ENCODE results near the gene ZNF444. TPM values are rescaled to one million over a fixed set of nuclear protein-coding genes. Genes with fewer than 3 reads are reported as not detected.

Gene ZNF444
- total RNA-seq, 3 donors from 2014 or later, result 28.2 to 48.3 (median 29.6) TPM

GRCh38 chr19:56114778-56115110 is 26.3 kb upstream of the ZNF444 start:
- H3K4me3 ChIP-seq, result no peak overlapping the region
- peaks cover 66% of the 10 kb centered on the region for H3K4me1 ChIP-seq (ENCODE audit: low read depth)
- intact Hi-C loops (cut with DNase I, micrococcal nuclease), result no loop called here
- no peaks in the 10 kb centered on the region for H3K9me3 ChIP-seq
- no peaks in the 10 kb centered on the region for H3K36me3 ChIP-seq (ENCODE audit: low read depth)
- no peak for DNase-seq
- TF ChIP-seq CTCF (IDR thresholded peaks at IDR 0.05), result no peak
- no peak for ATAC-seq

DNA sequence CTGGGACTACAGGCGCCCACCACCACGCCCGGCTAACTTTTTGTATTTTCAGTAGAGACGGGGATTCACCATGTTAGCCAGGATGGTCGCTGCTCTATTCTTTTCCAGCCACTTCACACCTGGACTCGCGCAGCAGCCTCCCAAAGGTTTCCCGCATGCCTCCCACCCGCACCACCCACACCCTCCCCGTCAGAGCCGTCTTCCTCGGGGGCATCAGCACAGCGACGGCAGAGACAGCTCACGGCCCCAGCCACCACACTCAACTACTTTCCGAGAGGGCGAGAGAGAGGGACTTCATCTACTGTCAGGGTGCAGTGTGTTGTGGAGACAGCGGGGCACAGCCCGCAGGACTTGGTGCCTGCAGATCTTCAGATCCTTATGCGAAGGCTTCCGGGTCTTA is 25.6 kb upstream of the ZNF444 start:
- TF ChIP-seq CTCF (IDR thresholded peaks at IDR 0.05), result no peak
- no peak for ATAC-seq
- no peaks in the 10 kb centered on the region for H3K36me3 ChIP-seq (ENCODE audit: low read depth)
- no peak for DNase-seq
- no peak overlapping the region for H3K4me3 ChIP-seq
- intact Hi-C loops (cut with DNase I, micrococcal nuclease), result no loop called here
- H3K4me1 ChIP-seq (ENCODE audit: low read depth), result peaks cover 63% of the 10 kb centered on the region
- H3K9me3 ChIP-seq, result no peaks in the 10 kb centered on the region

DNA sequence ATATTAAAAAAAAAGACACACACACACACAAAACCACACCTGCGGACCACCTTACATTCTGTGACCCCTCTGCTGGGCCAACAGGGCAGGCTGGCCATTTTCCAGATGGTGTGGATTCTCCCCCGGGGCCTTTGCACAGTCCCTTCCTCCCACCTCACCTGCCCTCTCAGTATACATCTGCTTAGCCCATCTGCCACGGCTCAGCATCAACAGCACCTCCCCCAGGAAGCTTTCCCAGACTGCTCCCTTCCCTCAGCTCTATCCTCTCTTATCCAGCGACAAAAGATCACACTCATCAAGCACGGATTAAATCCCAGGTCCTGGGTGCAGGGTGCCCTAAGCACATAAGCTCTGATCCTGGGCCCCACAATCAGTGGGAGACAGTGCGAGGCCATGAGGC is 24.5 kb upstream of the ZNF444 start:
- ATAC-seq, result no peak
- H3K4me1 ChIP-seq (ENCODE audit: low read depth), result peaks cover 52% of the 10 kb centered on the region
- no peak overlapping the region for H3K4me3 ChIP-seq
- no peak for TF ChIP-seq CTCF (IDR thresholded peaks at IDR 0.05)
- no peaks in the 10 kb centered on the region for H3K36me3 ChIP-seq (ENCODE audit: low read depth)
- H3K9me3 ChIP-seq, result no peaks in the 10 kb centered on the region
- intact Hi-C loops (cut with DNase I, micrococcal nuclease), result no loop called here
- no peak for DNase-seq

DNA sequence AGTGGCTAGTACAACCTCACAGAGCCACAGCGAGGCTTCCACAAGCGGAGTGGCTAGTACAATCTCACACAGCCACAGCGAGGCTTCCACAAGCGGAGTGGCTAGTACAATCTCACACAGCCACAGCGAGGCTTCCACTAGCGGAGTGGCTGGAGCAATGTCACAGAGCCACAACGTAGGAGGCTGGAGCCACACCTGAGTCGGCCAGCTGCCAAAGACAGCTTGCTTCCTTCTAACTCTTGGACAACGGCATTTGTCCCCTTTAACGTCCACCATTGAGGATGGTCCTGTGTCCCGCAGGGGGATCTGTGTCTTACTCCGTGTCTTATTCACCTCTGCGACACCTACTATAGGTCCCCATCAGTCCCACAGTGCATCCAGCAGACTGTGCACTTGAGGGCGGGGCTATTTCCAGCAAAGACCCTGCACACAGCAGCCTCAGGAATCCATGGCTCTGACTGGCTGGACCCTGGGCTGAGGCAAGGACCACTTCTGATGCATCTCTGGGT is 23.7 kb upstream of the ZNF444 start:
- H3K4me3 ChIP-seq, result no peak overlapping the region
- H3K9me3 ChIP-seq, result no peaks in the 10 kb centered on the region
- intact Hi-C loops (cut with DNase I, micrococcal nuclease), result no loop called here
- no peak for TF ChIP-seq CTCF (IDR thresholded peaks at IDR 0.05)
- H3K4me1 ChIP-seq (ENCODE audit: low read depth), result peaks cover 44% of the 10 kb centered on the region
- H3K36me3 ChIP-seq (ENCODE audit: low read depth), result no peaks in the 10 kb centered on the region
- no peak for ATAC-seq
- peak in 2 of 3 donors; percentile 66 to 68 for DNase-seq

GRCh38 chr19:56117889-56118288 is 23.2 kb upstream of the ZNF444 start:
- intact Hi-C loops (cut with DNase I, micrococcal nuclease), result no loop called here
- H3K9me3 ChIP-seq, result no peaks in the 10 kb centered on the region
- no peaks in the 10 kb centered on the region for H3K36me3 ChIP-seq (ENCODE audit: low read depth)
- H3K4me1 ChIP-seq (ENCODE audit: low read depth), result peaks cover 40% of the 10 kb centered on the region
- DNase-seq (no peak), ATAC-seq (no peak)
- TF ChIP-seq CTCF (IDR thresholded peaks at IDR 0.05), result no peak
- H3K4me3 ChIP-seq, result no peak overlapping the region
